GM12878 (cell line): Measurements from ENCODE around the gene CRTC3.

Experiments used
- BACH1 ChIP-seq: fragments of 450-650 bp; IDR thresholded peaks from 2 replicates; pipeline ENCODE4 v1.6.1; 2017; ENCODE audit warnings: mild to moderate bottlenecking, borderline replicate concordance
- CEBPB ChIP-seq, 2 experiments: fragments of 150-350 bp in 1 of 2; IDR thresholded peaks; 2 replicates each; pipeline ENCODE4 v1.6.1; 2012 to 2014; ENCODE audit warnings: low read depth in 2 of 2, low read length in 2 of 2, borderline replicate concordance in 1 of 2, inconsistent platforms in 1 of 2
- NR2C2 ChIP-seq: IDR thresholded peaks from 2 replicates; pipeline ENCODE4 v1.6.1; 2011; ENCODE audit warnings: borderline replicate concordance, low read depth; ENCODE audit not compliant: control insufficient read depth, insufficient read length
- POLR2A ChIP-seq: IDR thresholded peaks from 2 replicates; pipeline ENCODE4 v1.6.1; 2011; ENCODE audit warnings: low read depth, mild to moderate bottlenecking, low read length
- POLR2AphosphoS5 ChIP-seq: IDR thresholded peaks from 2 replicates; pipeline ENCODE4 v1.6.1; 2011; ENCODE audit warnings: mild to moderate bottlenecking, low read length, inconsistent platforms
- RAD51 ChIP-seq: fragments of 450-650 bp; IDR thresholded peaks from 2 replicates; pipeline ENCODE4 v1.6.1; 2016; ENCODE audit warnings: moderate library complexity, mild to moderate bottlenecking, inconsistent platforms
- RFX5 ChIP-seq: IDR thresholded peaks from 2 replicates; pipeline ENCODE4 v1.6.1; 2011; ENCODE audit warnings: low read depth, low read length, improper control_type of control experiment
- ZNF274 ChIP-seq: IDR thresholded peaks from one replicate; pipeline ENCODE4 v1.8.0; 2011; ENCODE audit not compliant: insufficient read length, insufficient read depth
- TF ChIP-seq, protein P1 (sequence below), 3 experiments: IDR thresholded peaks in 2 of 3; conservative IDR thresholded peaks in 1 of 3; 2 replicates each; pipeline ENCODE4 v1.5.1; 2011; ENCODE audit warnings: low read depth in 3 of 3, low read length in 3 of 3, mild to moderate bottlenecking in 3 of 3, control low read depth in 2 of 3, moderate library complexity in 2 of 3, inconsistent platforms in 1 of 3, mixed read lengths in 1 of 3; ENCODE audit not compliant: control insufficient read depth in 2 of 3, insufficient read depth in 1 of 3; ENCODE audit errors: extremely low read depth in 1 of 3

DNA sequence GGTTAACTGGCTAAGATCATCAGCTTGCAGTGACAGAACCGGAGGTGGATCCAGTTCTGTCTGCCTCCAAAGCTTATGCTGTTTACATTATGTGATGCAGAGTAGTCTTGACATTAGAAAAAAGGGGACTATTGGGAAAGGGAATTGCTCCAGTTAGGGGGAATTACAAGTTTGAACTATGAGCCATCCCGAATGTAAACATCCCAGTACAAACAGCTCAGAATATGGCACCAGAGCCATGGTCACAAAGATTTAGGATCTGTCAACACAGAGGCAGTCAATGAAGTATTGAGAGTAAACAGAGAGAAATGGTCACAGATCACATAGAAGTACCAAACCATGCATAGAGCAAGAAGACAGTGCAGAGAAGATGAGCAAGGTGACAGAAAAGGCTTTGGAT, 39.8 kb upstream of the CRTC3 start:
- TF ChIP-seq, protein P1, sequence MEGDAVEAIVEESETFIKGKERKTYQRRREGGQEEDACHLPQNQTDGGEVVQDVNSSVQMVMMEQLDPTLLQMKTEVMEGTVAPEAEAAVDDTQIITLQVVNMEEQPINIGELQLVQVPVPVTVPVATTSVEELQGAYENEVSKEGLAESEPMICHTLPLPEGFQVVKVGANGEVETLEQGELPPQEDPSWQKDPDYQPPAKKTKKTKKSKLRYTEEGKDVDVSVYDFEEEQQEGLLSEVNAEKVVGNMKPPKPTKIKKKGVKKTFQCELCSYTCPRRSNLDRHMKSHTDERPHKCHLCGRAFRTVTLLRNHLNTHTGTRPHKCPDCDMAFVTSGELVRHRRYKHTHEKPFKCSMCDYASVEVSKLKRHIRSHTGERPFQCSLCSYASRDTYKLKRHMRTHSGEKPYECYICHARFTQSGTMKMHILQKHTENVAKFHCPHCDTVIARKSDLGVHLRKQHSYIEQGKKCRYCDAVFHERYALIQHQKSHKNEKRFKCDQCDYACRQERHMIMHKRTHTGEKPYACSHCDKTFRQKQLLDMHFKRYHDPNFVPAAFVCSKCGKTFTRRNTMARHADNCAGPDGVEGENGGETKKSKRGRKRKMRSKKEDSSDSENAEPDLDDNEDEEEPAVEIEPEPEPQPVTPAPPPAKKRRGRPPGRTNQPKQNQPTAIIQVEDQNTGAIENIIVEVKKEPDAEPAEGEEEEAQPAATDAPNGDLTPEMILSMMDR (IDR thresholded peaks at IDR 0.05 in 2 of 3, conservative IDR thresholded peaks at IDR 0.05 in 1 of 3; ENCODE audit: control insufficient read depth in 2 of 3, extremely low read depth in 1 of 3, insufficient read depth in 1 of 3, low read depth in 3 of 3, low read length in 3 of 3): no peak
- TF ChIP-seq RFX5: no peak
- TF ChIP-seq RAD51: no peak
- no peak for TF ChIP-seq ZNF274
- TF ChIP-seq POLR2A: no peak
- no peak for TF ChIP-seq BACH1
- no peak for TF ChIP-seq NR2C2
- no peak for TF ChIP-seq POLR2AphosphoS5
- no peak for TF ChIP-seq CEBPB (IDR thresholded peaks at IDR 0.05; ENCODE audit: borderline replicate concordance in 1 of 2, low read depth in 2 of 2, low read length in 2 of 2)
